CD4-positive, alpha-beta T cell treated with Interferon gamma for 1 hour (primary cell): ENCODE results near the gene REX1BD.

ENCODE experiments used
- DNase-seq: peaks from one replicate; pipeline ENCODE4 v3.0.0-alpha.2; 2020

REX1BD gene

GRCh38 chr19:18603958-18604819 is 15.6 kb downstream of the REX1BD start:
- no peak for DNase-seq

- no peak for DNase-seq
These were observed 16.2 kb downstream of the REX1BD start for GRCh38 chr19:18604820-18605159.

GRCh38 chr19:18605196-18605545 is 16.6 kb downstream of the REX1BD start:
- no peak for DNase-seq

GRCh38 chr19:18605546-18606280 is 17.1 kb downstream of the REX1BD start:
- no peak for DNase-seq

GRCh38 chr19:18606281-18607225 is 18.0 kb downstream of the REX1BD start, which contains the start of gene CRLF1:
Gene CRLF1 (minus strand): TSS chr19:18606799. CDS start chr19:18606656, 143 bp downstream.
- DNase-seq = no peak

- DNase-seq = no peak
These were observed 18.9 kb downstream of the REX1BD start for GRCh38 chr19:18607226-18608101.

GRCh38 chr19:18608102-18608804 is 19.7 kb downstream of the REX1BD start:
- no peak for DNase-seq

- DNase-seq = no peak
These were observed 20.5 kb downstream of the REX1BD start for GRCh38 chr19:18608805-18609716.

GRCh38 chr19:18609717-18610051 is 21.1 kb downstream of the REX1BD start:
- no peak for DNase-seq

GRCh38 chr19:18610245-18610555 is 21.6 kb downstream of the REX1BD start:
- no peak for DNase-seq

GRCh38 chr19:18610556-18611326 is 22.1 kb downstream of the REX1BD start:
- DNase-seq = no peak

- DNase-seq = no peak
These were observed 22.9 kb downstream of the REX1BD start for GRCh38 chr19:18611327-18612050.

GRCh38 chr19:18612051-18612771 is 23.6 kb downstream of the REX1BD start:
- no peak for DNase-seq

GRCh38 chr19:18612772-18613588 is 24.4 kb downstream of the REX1BD start, which contains the start of gene TMEM59L:
Gene TMEM59L (plus strand): TSS chr19:18612870. CDS start chr19:18612959, 89 bp downstream.
- peak; percentile 51 for DNase-seq

- DNase-seq = no peak
These were observed 25.1 kb downstream of the REX1BD start for GRCh38 chr19:18613589-18614234.

GRCh38 chr19:18616023-18616422 is 27.4 kb downstream of the REX1BD start:
- DNase-seq = no peak

- DNase-seq = no peak
These were observed 29.0 kb downstream of the REX1BD start for GRCh38 chr19:18617562-18617961.
